UCSD-AML1 (cell line): ENCODE results near the gene ATF6B.
A peak's percentile ranks its signal among the peaks of the same experiment; 100 is the strongest.

Experiments
- DNase-seq: peaks from one replicate; lab custom pipeline; 2025; ENCODE audit not compliant: unreplicated experiment; lab: John Stamatoyannopoulos, UW

Gene ATF6B

GRCh38 chr6:32127717-32128592 is at the start of gene ATF6B:
ATF6B (minus strand) TSS chr6:32128246; CDS start chr6:32128207, 39 bp downstream.
- peak; percentile 95 for DNase-seq

GRCh38 chr6:32177183-32177787 is 49.2 kb upstream of the ATF6B start:
- peak; percentile 71 for DNase-seq

- DNase-seq = no peak
These were observed 48.6 kb upstream of the ATF6B start for GRCh38 chr6:32176476-32177182.

GRCh38 chr6:32175711-32176475 is 47.8 kb upstream of the ATF6B start, which contains the start of gene AGPAT1:
AGPAT1 (minus strand) TSS chr6:32176084; CDS start chr6:32171496, 4,588 bp downstream.
- peak; percentile 95 for DNase-seq

- DNase-seq = no peak
These were observed 47.3 kb upstream of the ATF6B start for GRCh38 chr6:32175322-32175710.

GRCh38 chr6:32174416-32174815 is 46.4 kb upstream of the ATF6B start:
- no peak for DNase-seq

- no peak for DNase-seq
These were observed 45.1 kb upstream of the ATF6B start for GRCh38 chr6:32173051-32173727.

- DNase-seq = no peak
These were observed 43.2 kb upstream of the ATF6B start for GRCh38 chr6:32171234-32171633.

GRCh38 chr6:32170294-32170693 is 42.2 kb upstream of the ATF6B start:
- DNase-seq = no peak

GRCh38 chr6:32168807-32169591 is 41.0 kb upstream of the ATF6B start:
- DNase-seq = no peak

- DNase-seq = no peak
These were observed 40.3 kb upstream of the ATF6B start for GRCh38 chr6:32168350-32168749.

GRCh38 chr6:32167761-32168262 is 39.8 kb upstream of the ATF6B start:
- DNase-seq = no peak

GRCh38 chr6:32167154-32167760 is 39.2 kb upstream of the ATF6B start:
- DNase-seq = no peak

GRCh38 chr6:32166411-32167061 is 38.5 kb upstream of the ATF6B start:
- DNase-seq = no peak

GRCh38 chr6:32164295-32164694 is 36.2 kb upstream of the ATF6B start, which contains the start of gene EGFL8:
EGFL8 (plus strand) TSS chr6:32164595; CDS start chr6:32166166, 1,571 bp downstream.
- no peak for DNase-seq

- no peak for DNase-seq
These were observed 35.7 kb upstream of the ATF6B start for GRCh38 chr6:32163559-32164258.

- no peak for DNase-seq
These were observed 30.0 kb upstream of the ATF6B start for GRCh38 chr6:32158052-32158451.

GRCh38 chr6:32156891-32157290 is 28.8 kb upstream of the ATF6B start:
- DNase-seq = no peak
